ENCODE data around the gene PTGER1.

DNA sequence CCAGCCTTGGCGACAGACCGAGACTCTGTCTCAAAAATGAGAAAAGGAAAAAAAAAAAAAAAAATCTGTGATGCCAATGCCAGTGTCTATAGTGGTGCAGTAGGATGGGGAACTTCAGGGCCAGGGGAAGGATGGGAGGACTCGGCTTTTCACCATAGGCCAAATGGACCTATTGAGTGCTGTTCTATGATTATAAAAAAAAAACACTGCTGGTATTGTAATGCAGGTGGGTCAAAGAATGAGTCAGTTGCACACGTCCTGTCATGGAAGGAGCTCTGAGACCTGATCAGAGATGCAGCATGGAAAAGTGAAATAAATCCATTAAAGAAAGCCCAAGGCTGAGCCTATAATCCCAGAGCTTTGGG lies 36.1 kb upstream of the PTGER1 start:
- TF ChIP-seq SP2 (CRISPR knock-in tag; IDR thresholded peaks at IDR 0.05) (no peak), CTCF (CRISPR knock-in tag; IDR thresholded peaks at IDR 0.05) (no peak), MLLT10 (CRISPR knock-in tag; IDR thresholded peaks at IDR 0.05) (no peak), NR2F2 (IDR thresholded peaks at IDR 0.05; ENCODE audit: borderline replicate concordance, low read depth) (no peak), ZFP1 (CRISPR knock-in tag; IDR thresholded peaks at IDR 0.05) (no peak), KDM1A (CRISPR knock-in tag; IDR thresholded peaks at IDR 0.05) (no peak), NAIF1 (CRISPR knock-in tag; IDR thresholded peaks at IDR 0.05; ENCODE audit: borderline replicate concordance) (no peak), SMAD1 (CRISPR knock-in tag; IDR thresholded peaks at IDR 0.05; ENCODE audit: borderline replicate concordance, low read depth) (no peak), PHF20 (CRISPR knock-in tag; IDR thresholded peaks at IDR 0.05) (no peak), ZNF20 (CRISPR knock-in tag; IDR thresholded peaks at IDR 0.05) (no peak), FOXA3 (CRISPR knock-in tag; IDR thresholded peaks at IDR 0.05) (no peak)
- TF ChIP-seq, protein P1, sequence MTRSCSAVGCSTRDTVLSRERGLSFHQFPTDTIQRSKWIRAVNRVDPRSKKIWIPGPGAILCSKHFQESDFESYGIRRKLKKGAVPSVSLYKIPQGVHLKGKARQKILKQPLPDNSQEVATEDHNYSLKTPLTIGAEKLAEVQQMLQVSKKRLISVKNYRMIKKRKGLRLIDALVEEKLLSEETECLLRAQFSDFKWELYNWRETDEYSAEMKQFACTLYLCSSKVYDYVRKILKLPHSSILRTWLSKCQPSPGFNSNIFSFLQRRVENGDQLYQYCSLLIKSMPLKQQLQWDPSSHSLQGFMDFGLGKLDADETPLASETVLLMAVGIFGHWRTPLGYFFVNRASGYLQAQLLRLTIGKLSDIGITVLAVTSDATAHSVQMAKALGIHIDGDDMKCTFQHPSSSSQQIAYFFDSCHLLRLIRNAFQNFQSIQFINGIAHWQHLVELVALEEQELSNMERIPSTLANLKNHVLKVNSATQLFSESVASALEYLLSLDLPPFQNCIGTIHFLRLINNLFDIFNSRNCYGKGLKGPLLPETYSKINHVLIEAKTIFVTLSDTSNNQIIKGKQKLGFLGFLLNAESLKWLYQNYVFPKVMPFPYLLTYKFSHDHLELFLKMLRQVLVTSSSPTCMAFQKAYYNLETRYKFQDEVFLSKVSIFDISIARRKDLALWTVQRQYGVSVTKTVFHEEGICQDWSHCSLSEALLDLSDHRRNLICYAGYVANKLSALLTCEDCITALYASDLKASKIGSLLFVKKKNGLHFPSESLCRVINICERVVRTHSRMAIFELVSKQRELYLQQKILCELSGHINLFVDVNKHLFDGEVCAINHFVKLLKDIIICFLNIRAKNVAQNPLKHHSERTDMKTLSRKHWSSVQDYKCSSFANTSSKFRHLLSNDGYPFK (CRISPR knock-in tag; IDR thresholded peaks at IDR 0.05; ENCODE audit: borderline replicate concordance): no peak
